Measurements from ENCODE around the gene TCL1A. TPM values are rescaled to one million over a fixed set of nuclear protein-coding genes. Genes with fewer than 3 reads are reported as not detected.

The TCL1A gene
- total RNA-seq, 1 experiment from 2014 or later = 1.1 TPM

DNA sequence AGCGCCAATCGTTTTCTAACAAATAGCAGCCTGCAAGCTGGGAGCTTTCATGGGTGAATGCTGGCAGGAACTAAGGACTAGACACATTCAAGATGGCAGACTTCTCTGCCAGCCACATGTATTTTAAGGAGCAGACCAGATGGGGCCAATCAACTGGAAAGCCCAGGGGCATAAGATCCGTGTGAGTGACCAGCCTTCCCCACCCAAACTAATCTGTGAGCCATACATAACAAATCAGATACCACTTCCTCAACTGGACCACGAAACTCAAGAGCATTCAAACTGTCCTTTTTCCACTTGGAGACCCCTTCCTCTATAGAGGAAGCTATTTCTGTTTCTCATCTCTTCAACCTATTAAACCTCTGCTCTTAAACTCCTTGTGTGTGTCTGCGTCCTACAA lies 18.0 kb downstream of the TCL1A start:
- H3K27ac Mint-ChIP-seq = no peak overlapping the region
- H3K4me3 Mint-ChIP-seq = no peak overlapping the region
- H3K4me1 Mint-ChIP-seq = peaks cover 35% of the 10 kb centered on the region
- POLR2A ChIA-PET = no interaction called here
- TF ChIP-seq, protein P1, sequence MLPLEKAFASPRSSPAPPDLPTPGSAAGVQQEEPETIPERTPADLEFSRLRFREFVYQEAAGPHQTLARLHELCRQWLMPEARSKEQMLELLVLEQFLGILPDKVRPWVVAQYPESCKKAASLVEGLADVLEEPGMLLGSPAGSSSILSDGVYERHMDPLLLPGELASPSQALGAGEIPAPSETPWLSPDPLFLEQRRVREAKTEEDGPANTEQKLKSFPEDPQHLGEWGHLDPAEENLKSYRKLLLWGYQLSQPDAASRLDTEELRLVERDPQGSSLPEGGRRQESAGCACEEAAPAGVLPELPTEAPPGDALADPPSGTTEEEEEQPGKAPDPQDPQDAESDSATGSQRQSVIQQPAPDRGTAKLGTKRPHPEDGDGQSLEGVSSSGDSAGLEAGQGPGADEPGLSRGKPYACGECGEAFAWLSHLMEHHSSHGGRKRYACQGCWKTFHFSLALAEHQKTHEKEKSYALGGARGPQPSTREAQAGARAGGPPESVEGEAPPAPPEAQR (CRISPR knock-in tag; IDR thresholded peaks at IDR 0.05) = no peak
- no peak for TF ChIP-seq NFATC4 (CRISPR knock-in tag; IDR thresholded peaks at IDR 0.05)
- no peak for TF ChIP-seq ETV6 (CRISPR knock-in tag; IDR thresholded peaks at IDR 0.05)
- TF ChIP-seq, protein P2, sequence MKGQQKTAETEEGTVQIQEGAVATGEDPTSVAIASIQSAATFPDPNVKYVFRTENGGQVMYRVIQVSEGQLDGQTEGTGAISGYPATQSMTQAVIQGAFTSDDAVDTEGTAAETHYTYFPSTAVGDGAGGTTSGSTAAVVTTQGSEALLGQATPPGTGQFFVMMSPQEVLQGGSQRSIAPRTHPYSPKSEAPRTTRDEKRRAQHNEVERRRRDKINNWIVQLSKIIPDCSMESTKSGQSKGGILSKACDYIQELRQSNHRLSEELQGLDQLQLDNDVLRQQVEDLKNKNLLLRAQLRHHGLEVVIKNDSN (CRISPR knock-in tag; IDR thresholded peaks at IDR 0.05) = no peak
- TF ChIP-seq, protein P3, sequence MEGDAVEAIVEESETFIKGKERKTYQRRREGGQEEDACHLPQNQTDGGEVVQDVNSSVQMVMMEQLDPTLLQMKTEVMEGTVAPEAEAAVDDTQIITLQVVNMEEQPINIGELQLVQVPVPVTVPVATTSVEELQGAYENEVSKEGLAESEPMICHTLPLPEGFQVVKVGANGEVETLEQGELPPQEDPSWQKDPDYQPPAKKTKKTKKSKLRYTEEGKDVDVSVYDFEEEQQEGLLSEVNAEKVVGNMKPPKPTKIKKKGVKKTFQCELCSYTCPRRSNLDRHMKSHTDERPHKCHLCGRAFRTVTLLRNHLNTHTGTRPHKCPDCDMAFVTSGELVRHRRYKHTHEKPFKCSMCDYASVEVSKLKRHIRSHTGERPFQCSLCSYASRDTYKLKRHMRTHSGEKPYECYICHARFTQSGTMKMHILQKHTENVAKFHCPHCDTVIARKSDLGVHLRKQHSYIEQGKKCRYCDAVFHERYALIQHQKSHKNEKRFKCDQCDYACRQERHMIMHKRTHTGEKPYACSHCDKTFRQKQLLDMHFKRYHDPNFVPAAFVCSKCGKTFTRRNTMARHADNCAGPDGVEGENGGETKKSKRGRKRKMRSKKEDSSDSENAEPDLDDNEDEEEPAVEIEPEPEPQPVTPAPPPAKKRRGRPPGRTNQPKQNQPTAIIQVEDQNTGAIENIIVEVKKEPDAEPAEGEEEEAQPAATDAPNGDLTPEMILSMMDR (IDR thresholded peaks at IDR 0.05) = no peak
- TF ChIP-seq NR1H2 (CRISPR knock-in tag; IDR thresholded peaks at IDR 0.05) = no peak
- no peak for TF ChIP-seq ZNF219 (CRISPR knock-in tag; IDR thresholded peaks at IDR 0.05; ENCODE audit: borderline replicate concordance)
- TF ChIP-seq FOXJ3 (CRISPR knock-in tag; IDR thresholded peaks at IDR 0.05; ENCODE audit: borderline replicate concordance) = no peak
- no peak for TF ChIP-seq TCF7 (CRISPR knock-in tag; IDR thresholded peaks at IDR 0.05; ENCODE audit: low read depth)
- TF ChIP-seq, protein P4, sequence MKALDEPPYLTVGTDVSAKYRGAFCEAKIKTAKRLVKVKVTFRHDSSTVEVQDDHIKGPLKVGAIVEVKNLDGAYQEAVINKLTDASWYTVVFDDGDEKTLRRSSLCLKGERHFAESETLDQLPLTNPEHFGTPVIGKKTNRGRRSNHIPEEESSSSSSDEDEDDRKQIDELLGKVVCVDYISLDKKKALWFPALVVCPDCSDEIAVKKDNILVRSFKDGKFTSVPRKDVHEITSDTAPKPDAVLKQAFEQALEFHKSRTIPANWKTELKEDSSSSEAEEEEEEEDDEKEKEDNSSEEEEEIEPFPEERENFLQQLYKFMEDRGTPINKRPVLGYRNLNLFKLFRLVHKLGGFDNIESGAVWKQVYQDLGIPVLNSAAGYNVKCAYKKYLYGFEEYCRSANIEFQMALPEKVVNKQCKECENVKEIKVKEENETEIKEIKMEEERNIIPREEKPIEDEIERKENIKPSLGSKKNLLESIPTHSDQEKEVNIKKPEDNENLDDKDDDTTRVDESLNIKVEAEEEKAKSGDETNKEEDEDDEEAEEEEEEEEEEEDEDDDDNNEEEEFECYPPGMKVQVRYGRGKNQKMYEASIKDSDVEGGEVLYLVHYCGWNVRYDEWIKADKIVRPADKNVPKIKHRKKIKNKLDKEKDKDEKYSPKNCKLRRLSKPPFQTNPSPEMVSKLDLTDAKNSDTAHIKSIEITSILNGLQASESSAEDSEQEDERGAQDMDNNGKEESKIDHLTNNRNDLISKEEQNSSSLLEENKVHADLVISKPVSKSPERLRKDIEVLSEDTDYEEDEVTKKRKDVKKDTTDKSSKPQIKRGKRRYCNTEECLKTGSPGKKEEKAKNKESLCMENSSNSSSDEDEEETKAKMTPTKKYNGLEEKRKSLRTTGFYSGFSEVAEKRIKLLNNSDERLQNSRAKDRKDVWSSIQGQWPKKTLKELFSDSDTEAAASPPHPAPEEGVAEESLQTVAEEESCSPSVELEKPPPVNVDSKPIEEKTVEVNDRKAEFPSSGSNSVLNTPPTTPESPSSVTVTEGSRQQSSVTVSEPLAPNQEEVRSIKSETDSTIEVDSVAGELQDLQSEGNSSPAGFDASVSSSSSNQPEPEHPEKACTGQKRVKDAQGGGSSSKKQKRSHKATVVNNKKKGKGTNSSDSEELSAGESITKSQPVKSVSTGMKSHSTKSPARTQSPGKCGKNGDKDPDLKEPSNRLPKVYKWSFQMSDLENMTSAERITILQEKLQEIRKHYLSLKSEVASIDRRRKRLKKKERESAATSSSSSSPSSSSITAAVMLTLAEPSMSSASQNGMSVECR (CRISPR knock-in tag; IDR thresholded peaks at IDR 0.05; ENCODE audit: borderline replicate concordance) = no peak
- TF ChIP-seq KAT7 (CRISPR knock-in tag; IDR thresholded peaks at IDR 0.05; ENCODE audit: borderline replicate concordance) = no peak
- TF ChIP-seq ZNF232 (CRISPR knock-in tag; IDR thresholded peaks at IDR 0.05) = no peak
- TF ChIP-seq, protein P5, sequence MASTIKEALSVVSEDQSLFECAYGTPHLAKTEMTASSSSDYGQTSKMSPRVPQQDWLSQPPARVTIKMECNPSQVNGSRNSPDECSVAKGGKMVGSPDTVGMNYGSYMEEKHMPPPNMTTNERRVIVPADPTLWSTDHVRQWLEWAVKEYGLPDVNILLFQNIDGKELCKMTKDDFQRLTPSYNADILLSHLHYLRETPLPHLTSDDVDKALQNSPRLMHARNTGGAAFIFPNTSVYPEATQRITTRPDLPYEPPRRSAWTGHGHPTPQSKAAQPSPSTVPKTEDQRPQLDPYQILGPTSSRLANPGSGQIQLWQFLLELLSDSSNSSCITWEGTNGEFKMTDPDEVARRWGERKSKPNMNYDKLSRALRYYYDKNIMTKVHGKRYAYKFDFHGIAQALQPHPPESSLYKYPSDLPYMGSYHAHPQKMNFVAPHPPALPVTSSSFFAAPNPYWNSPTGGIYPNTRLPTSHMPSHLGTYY (CRISPR knock-in tag; IDR thresholded peaks at IDR 0.05) = no peak
- no peak for TF ChIP-seq GTF2I (CRISPR knock-in tag; conservative IDR thresholded peaks at IDR 0.05)
- TF ChIP-seq, protein P6, sequence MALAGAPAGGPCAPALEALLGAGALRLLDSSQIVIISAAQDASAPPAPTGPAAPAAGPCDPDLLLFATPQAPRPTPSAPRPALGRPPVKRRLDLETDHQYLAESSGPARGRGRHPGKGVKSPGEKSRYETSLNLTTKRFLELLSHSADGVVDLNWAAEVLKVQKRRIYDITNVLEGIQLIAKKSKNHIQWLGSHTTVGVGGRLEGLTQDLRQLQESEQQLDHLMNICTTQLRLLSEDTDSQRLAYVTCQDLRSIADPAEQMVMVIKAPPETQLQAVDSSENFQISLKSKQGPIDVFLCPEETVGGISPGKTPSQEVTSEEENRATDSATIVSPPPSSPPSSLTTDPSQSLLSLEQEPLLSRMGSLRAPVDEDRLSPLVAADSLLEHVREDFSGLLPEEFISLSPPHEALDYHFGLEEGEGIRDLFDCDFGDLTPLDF (CRISPR knock-in tag; IDR thresholded peaks at IDR 0.05) = no peak
- TF ChIP-seq ZNF416 (CRISPR knock-in tag; IDR thresholded peaks at IDR 0.05) = no peak
- TF ChIP-seq OVOL2 (CRISPR knock-in tag; IDR thresholded peaks at IDR 0.05; ENCODE audit: borderline replicate concordance) = no peak
- TF ChIP-seq ELF4 (CRISPR knock-in tag; IDR thresholded peaks at IDR 0.05; ENCODE audit: low read depth) = no peak
- no peaks in the 10 kb centered on the region for H3K36me3 Mint-ChIP-seq
- H3K9me3 Mint-ChIP-seq = no peaks in the 10 kb centered on the region
- peaks cover 86% of the 10 kb centered on the region for H3K27me3 Mint-ChIP-seq (ENCODE audit: low read depth)
- ATAC-seq (no peak), DNase-seq (ENCODE audit: low spot score) (no peak)
- CTCF ChIA-PET = no interaction called here

Data from WTC11 (cell line).